GM18858 (cell line): ENCODE results near the gene PPP2R3A.
"Not testable (repeated sequence)": the region's sequence is repeated elsewhere in the genome, so short reads cannot be mapped to it uniquely, and the experiment has no call there.

ENCODE experiments used
- ATAC-seq: cut with Tn5 transposase; IDR thresholded peaks from one replicate; pipeline ENCODE4 v1.9.1; 2021; ENCODE audit not compliant: unreplicated experiment

The PPP2R3A gene

DNA sequence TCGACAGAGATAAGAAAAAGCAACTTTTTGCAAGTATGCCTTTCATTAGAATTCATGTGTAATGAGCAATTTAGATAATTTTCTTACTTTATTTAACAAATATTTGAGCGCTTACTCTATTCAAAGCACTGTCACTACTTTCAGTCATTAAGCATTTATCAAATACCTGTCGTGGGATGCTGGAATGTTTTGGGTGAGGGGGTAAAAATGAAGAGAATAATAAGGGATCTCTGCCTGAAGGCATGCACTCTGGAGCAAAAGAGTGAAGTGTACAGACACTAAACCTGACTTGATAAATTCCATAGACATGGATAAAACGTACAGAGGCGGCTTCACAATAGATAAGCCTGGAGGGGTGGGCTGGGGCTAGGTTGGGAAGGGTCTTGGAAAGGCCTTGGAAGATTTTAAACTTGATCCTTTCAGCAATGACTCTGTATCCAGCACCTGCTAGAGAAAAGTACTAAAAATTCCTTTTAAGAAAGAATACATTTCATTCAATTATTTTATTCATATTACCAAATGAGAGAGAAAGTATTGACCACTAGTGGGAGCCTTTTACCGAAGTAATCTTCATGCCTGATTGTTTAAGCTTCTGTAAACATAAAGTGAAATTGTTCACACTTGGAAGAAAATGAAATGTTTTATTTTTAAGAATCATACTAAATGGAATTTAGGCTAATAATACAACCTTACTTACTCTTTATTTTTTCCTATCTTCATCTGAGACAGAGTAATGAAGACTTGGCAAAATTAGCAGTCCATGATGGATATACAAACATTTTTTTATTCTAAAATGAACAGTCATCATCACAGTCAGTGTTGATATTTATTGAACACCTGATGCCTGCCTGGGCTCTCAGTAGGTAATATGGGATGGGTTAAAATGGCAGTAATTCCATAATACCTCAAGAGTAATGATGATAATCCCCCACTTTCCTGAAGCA is 113.2 kb downstream of the PPP2R3A start:
- ATAC-seq = no peak

DNA sequence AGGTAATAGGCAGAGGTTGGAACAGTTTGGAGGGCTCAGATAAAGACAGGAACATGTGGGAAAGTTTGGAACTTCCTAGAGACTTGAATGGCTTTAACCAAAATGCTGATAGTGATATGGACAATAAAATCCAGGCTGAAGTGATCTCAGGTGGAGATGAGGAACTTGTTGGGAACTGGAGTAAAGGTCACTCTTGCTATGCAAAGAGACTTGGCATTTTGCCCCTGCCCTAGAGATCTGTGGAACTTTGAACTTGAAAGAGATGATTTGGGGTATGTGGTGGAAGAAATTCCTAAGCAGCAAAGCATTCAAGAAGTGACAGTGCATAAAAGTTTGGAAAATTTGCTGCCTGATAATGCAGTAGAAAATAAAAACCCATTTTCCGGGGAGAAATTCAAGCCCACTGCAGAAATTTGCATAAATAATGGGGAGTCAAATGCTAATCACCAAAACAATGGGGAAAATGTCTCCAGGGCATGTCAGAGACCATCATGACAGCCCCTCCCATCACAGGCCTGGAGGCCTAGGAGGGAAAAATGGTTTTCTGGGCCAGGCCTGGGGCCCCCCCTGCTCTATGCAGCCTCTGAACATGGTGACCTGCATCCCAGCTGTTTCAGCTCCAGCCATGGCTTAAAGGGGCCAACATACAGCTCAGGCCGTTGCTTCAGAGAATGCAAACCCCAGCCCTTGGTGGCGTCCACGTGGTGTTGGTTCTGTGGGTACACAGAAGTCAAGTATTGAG is 118.3 kb downstream of the PPP2R3A start:
- not testable (repeated sequence) for ATAC-seq

DNA sequence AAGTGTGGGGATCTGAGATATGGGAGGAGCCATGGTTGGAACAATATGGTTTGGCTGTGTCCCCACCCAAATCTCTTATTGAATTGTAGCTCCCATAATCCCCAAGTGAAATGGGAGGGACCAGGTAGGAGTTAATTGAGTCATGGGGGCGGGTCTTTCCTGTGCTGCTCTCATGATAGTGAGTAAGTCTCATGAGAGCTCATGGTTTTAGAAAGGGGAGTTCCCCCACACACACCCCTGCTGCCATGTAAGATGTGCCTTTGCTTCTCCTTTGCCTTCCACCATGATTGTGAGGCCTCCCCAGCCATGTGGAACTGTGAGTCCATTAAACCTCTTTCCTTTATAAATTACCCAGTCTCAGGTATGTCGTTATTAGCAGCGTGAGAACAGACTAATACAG is 119.5 kb downstream of the PPP2R3A start:
- ATAC-seq = not testable (repeated sequence)

DNA sequence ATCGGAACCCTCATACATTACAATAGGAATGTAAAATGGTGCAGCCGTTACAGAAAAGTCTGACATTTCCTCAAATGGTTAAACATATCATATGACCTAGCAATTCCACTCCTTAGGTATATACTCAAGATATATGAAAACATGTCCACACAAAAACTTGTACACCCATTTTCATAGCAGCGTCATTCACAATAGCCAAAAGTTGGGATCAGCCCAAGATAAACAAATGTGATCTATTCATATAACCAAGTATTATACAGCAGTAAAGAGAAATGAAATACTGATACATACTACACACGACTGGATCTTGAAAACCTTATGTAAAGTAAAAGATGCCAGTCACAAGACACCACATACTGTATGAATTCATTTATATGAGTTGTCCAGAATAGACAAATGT is 128.2 kb downstream of the PPP2R3A start:
- no peak for ATAC-seq

DNA sequence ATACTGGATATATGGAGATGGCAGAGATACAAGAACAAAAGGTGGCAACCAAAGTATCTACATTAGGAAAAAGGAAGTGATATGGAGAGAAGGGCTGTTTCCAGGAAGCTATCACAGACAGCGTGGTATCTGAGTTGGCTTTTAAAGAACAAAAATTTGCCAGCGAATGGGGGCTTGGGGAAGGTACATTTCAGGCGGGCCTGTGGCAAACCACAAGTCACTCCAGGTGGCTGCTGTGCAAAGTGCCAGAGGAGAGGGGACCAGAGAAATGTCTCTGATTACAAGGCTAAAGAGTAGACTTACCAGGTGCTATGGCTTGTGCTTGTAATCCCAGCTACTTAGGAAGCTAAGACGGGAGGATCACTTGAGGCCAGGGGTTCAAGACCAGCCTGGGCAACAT is 139.5 kb downstream of the PPP2R3A start:
- no peak for ATAC-seq

DNA sequence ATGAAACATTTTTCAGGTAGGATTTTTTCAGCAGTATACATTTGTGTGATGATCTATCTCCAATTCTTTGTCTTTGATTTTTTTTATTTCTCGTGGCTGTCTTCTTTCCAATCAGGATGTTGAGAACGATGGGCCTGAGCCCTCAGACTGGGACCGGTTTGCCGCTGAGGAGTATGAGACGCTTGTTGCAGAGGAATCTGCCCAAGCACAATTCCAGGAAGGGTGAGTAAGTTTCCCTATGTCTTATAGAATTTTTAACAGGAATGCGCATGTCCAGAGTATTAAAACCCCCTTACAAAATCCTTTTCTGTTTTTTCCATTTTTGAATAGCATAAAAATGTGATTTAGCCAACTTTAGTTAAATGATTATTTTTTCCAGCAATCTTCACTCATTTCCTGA is 140.6 kb downstream of the PPP2R3A start:
- no peak for ATAC-seq

DNA sequence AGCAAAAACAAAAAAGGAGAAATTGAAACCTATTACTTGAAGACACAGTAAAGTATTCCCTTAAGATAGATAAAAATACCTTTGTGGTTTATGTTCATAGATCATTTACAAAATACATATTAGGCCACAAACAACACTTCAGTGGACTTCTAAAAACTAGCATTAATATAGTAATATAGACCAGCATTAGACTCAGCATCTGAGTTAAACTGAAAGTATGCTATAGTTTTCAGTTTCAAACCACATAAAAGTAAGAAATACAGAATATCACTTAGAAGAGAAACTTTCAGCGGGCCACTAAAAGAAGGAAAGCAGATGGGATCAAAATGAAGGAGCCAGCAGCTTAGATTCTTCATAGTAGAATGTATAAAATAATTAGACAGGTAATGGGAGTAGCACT is 144.0 kb downstream of the PPP2R3A start:
- ATAC-seq = peak; percentile 92

DNA sequence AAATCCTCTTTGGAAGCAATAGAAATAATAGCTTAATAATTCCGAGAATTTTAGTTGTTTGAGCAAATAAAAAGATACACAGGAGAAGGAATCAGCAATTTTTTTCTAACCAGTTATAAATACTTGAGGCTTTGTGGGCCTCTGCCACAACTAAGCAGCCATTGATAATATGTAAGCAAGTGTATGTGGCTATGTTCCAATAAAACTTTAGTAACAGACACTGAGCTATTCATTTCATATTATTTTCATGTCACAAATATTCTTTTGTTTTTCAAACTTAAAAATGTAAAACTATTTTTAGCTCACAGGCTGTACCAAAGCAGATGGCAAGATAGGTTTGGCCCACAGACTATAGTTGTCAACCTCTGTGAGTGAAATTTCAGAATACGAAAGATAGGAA is 145.0 kb downstream of the PPP2R3A start:
- ATAC-seq = no peak

DNA sequence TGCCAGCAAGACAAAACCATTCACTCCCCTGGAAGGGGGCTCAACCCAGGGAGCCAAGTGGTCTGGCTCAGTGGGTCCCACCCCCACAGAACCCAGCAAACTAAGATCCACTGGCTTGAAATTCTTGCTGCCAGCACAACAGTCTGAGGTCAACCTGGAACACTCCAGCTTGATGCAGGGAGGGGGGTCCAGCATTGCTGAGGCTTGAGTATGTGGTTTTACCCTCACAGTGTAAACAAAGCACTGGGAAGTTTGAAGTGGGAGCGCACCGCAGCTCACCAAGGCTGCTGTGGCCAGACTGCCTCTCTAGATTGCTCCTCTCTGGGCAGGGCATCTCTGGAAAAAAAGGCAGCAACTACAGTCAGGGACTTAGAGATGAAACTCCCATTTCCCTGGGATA is 148.9 kb downstream of the PPP2R3A start:
- no peak for ATAC-seq

DNA sequence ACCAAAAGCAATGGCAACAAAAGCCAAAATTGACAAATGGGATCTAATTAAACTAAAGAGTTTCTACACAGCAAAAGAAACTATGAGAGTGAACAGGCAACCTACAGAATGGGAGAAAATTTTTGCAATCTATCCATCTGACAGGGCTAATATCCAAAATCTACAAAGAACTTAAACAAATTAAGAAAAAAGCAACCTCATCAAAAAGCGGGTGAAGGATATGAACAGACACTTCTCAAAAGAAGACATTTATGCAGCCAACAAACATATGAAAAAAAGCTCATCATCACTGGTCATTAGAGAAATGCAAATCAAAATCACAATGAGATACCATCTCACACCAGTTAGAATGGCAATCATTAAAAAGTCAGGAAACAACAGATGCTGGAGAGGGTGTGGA is 153.8 kb downstream of the PPP2R3A start:
- not testable (repeated sequence) for ATAC-seq

DNA sequence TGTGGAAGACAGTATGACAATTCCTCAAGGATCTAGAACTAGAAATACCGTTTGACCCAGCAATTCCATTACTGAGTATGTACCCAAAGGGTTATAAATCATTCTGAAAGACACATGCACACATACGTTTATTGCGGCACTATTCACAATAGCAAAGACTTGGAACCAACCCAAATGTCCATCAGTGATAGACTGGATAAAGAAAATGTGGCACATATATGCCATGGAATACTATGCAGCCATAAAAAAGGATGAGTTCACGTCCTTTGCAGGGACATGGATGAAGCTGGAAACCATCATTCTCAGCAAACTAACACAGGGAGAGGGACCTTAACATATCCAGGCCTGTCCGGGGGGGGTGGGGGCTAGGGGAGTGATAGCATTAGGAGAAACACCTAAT is 154.3 kb downstream of the PPP2R3A start:
- ATAC-seq = not testable (repeated sequence)

DNA sequence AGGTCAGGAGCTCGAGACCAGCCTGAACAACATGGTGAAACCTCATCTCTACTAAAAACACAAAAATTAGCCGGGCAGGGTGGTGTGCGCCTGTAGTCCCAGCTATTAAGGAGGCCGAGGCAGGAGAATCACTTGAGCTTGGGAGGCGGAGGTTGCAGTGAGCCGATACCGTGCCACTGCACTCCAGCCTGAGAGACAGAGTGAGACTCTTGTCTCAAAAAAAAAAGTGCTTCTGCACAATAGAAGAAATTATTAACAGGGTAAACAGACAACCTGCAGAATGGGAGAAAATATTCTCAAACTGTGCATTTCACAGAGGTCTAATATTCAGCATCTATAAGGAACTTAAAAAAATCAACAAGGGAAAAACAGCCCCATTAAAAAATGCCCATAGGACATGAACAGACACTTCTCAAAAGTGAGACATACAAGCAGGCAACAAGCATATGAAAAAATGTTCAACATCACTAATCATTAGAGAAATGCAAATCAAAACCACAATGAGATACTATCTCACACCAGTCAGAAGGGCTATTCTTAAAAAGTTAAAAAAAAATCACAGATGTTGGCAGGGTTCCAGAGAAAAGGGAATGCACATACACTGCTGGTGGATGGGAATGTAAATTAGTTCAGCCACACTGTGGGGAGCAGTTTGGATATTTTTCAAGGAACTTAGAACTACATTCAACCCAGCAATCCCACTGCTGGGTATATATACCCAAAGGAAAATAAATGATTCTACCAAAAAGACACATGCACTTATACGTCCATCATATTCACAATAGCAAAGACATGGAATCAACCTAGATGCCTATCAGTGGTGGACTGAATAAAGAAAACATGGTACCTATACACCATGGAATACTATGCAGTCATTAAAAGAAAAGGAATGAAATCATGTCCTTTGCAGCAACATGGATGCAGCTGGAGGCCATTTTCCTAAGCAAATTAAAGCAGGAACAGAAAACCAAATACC is 155.1 kb downstream of the PPP2R3A start:
- ATAC-seq = peak; percentile 84

DNA sequence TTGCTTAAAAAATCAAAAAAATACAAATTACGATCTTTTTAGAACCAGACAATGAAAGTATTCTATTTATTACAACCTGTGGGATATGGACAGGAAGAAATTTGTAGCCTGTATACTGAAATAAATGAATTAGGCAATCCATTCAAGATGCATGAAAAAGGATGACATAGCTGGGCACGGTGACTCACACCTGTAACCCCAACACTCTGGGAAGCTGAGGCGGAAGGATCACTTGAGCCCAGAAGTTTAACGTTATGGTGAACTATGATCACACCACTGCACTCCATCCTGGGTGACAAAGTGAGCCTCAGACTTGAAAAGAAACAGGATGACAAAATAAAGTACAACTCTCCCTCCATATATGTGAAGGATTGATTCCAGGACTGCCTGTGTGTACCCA is 156.5 kb downstream of the PPP2R3A start:
- ATAC-seq = no peak

DNA sequence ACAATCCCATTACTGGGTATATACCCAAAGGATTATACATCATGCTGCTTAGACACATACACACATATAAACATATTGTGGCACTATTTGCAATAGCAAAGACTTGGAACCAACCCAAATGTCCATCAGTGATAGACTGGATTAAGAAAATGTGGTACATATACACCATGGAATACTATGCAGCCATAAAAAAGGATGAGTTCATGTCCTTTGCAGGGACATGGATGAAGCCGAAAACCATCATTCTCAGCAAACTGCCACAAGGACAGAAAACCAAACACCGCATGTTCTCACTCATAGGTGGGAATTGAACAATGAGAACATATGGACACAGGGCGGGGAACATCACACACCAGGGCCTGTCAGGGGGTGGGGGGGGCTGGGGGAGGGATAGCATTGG is 166.1 kb downstream of the PPP2R3A start:
- not testable (repeated sequence) for ATAC-seq

DNA sequence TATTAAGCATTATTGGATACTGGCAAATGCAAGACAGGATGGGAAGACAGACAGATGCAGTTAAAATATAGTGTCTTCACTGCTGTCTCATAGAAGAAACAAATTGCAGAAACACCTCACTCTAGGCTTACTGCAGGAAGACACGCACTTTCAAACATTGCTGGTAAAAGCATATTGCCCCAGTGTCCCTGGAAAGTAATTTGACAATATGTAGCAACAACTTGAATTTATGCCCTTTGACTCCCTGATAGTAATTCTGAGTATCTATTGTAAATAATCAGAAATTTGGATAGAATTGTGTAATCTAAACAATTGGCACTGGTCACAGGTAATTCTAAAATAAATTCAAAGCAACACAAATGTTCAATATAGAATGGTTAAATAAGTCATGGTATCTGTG is 168.6 kb downstream of the PPP2R3A start:
- no peak for ATAC-seq

DNA sequence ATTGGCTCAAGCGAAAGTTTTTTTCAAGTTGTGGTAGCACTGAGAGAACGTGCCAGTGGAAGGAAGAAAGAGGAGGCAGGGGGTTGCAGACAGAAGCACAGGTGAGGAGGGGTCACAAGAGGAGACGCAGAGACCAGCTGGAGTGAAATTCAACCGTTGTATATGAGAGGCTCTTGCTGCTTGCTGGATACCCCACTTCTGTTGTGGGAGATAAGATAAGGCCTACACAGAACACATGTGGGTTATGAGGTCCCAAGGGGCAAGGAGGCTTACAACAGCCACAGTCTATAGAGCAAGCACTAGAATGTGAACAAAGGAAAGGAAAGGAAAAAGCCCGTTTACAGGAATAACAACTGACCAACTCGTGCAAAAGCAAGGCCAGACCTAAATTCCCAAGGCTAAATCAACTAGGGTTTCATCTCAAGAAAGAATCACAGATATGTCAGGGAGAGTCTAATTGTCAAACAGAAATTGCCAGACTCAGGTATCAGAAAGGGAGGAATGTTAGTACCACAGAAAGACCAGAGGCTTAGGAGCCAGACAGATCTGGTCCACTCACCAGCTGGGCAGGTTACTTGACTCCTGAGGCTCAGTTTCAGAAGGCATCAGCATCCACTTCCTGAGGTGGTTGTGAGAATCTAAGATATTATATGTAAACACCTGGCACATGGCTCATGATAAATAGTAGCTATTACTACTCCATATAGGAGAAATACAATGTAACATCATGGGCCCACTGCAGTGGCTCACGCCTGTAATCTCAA is 169.7 kb downstream of the PPP2R3A start:
- no peak for ATAC-seq

DNA sequence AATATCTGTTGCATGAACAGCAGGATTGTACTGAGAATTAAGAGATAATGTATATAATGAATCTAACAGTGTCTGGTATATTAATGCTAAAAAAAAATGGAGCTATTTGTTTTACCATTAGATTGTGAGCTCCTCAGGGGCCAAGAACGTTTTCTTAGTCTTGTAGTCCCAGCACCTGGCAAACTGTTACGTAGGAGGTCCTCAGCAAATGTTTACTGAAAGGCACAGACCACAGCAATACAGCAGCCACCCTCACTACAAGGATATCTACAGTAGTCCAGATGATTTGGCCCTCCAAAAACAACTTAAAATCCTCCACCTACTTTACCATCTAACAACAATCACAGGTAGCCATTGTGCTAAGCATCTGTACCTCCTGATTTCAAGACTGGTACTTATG is 170.9 kb downstream of the PPP2R3A start:
- no peak for ATAC-seq

DNA sequence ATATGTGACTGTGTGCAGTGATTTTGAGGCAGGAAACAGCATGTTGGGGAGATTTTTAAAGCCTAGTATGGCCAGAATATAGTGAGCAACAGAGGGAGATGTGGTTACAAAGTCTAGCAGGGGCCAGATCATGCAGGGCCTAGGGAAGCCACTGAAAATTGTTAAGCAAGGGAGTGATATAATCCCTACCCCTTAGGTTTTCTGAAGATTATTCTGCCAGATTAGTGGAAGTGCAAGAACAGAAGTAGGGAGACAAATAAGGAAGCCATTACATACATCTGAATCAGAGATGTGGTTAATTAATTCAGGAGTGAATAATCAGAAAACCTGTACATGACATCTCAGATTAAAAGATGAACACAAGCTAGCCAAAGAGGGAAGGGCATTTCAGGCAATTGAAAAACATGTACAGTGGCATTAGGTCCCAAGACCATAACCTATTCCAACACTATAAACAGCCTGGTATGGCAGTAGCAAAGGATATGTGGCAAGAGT is 175.8 kb downstream of the PPP2R3A start:
- no peak for ATAC-seq

DNA sequence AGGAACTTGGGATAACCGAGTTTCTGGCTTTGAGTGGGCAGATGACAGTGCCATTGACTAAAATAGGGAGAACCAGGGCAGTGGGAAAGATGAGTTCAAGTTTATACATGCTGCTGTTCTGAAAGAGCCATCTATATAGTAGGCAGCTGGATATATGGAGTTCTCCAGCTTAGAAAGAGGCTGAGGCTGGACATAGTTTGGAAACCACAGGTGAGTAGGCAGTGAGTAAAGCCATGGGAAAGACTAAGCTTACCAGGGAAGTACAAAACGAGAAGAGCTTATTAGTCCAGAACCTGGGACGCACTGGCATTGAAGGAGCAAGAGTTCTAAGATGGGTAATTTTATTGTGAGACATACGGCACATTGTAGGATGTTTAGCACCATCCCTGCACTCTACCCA is 176.4 kb downstream of the PPP2R3A start:
- no peak for ATAC-seq

DNA sequence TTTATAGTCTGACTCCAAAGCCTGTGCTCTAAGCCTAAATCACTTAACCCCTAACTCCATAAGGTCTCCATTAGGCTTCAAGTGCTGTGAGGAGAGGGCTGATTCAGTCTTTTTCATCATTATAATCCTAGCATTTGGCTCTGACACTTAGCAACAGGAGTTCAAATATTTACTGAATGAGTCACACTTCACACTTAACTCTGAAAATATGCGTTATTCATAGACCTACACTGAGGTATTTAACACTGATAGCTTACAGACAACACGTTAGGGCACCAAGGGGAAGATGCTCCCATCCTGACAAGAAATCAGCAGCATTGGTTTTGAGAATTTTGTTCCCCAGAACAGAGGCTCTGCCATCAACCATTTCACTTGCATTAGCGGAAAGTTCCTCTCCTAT is 177.1 kb downstream of the PPP2R3A start:
- ATAC-seq = no peak
